Measurements from ENCODE around the gene JUND. TPM values are rescaled to one million over a fixed set of nuclear protein-coding genes. Genes with fewer than 3 reads are reported as not detected.

The JUND gene
- total and polyA plus RNA-seq, 2 donors from 2014 or later = 117 to 181 TPM

GRCh38 chr19:18287836-18288772 is 6.7 kb upstream of the JUND start:
- Histone ChIP-seq H3K27ac (ENCODE audit: low read depth in 2 of 2, low read length in 2 of 2) (peak overlapping the region; percentile 28 to 51), H3K9me3 (ENCODE audit: control insufficient read depth in 2 of 3, insufficient read depth in 1 of 3, low read length in 3 of 3) (no peaks in the 10 kb centered on the region), H3K4me3 (ENCODE audit: low read length in 3 of 3) (no peak overlapping the region), H3K27me3 (ENCODE audit: control insufficient read depth, insufficient read depth, low read length) (no peaks in the 10 kb centered on the region), H3K4me1 (ENCODE audit: control insufficient read depth in 2 of 3, insufficient read depth in 2 of 3, low read depth in 1 of 3, low read length in 3 of 3) (peaks cover 0 to 6% (median 3%) of the 10 kb centered on the region in 3 donors), H3K9ac (ENCODE audit: low read length in 3 of 3) (no peak overlapping the region), H3K36me3 (ENCODE audit: control insufficient read depth in 2 of 3, insufficient read depth in 3 of 3, low read length in 3 of 3) (no peaks in the 10 kb centered on the region)
- intact Hi-C loops (cut with DNase I) = no loop called here
- FAIRE-seq (no peak), DNase-seq (peak in 4 of 5 donors; percentile 79 to 85 (median 85))
- TF ChIP-seq, protein P1, sequence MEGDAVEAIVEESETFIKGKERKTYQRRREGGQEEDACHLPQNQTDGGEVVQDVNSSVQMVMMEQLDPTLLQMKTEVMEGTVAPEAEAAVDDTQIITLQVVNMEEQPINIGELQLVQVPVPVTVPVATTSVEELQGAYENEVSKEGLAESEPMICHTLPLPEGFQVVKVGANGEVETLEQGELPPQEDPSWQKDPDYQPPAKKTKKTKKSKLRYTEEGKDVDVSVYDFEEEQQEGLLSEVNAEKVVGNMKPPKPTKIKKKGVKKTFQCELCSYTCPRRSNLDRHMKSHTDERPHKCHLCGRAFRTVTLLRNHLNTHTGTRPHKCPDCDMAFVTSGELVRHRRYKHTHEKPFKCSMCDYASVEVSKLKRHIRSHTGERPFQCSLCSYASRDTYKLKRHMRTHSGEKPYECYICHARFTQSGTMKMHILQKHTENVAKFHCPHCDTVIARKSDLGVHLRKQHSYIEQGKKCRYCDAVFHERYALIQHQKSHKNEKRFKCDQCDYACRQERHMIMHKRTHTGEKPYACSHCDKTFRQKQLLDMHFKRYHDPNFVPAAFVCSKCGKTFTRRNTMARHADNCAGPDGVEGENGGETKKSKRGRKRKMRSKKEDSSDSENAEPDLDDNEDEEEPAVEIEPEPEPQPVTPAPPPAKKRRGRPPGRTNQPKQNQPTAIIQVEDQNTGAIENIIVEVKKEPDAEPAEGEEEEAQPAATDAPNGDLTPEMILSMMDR (IDR thresholded peaks at IDR 0.05; ENCODE audit: borderline replicate concordance, extremely low read depth, insufficient read depth) = no peak

DNA sequence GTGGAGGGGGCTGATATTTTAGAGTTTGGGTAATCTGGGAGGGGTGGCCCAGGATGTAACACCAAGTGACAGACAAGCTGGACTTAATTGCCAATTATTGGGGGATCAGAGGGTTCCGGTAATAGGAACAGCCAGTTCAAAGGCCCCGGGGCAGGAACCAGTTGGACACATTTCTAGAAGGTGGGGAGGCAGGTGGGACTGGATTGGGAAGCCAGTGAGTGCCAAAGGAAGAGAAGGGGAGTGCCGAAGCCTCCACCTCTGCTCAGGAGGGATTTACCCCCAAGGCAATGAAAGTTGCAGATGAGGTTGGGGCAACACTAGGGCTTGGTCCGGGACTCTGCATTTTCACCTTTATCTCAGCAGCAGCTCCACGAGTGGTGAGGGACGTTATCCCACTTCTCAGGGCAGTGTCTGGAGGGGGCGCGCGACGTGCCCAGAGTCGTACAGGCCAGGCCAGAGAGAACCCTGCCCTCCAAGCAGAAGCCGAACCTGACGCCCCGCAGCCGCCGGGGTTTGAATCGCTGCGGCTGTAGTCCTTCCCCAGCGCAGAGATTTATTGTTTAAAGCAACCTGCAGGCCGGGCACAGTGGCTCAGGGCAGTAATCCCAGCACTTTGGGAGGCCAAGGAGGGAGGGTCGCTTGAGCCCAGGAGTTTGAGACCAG is 5.7 kb upstream of the JUND start:
- Histone ChIP-seq H3K36me3 (ENCODE audit: control insufficient read depth in 2 of 3, insufficient read depth in 3 of 3, low read length in 3 of 3) (no peaks in the 10 kb centered on the region), H3K27me3 (ENCODE audit: control insufficient read depth, insufficient read depth, low read length) (no peaks in the 10 kb centered on the region), H3K9me3 (ENCODE audit: control insufficient read depth in 2 of 3, insufficient read depth in 1 of 3, low read length in 3 of 3) (no peaks in the 10 kb centered on the region), H3K4me1 (ENCODE audit: control insufficient read depth in 2 of 3, insufficient read depth in 2 of 3, low read depth in 1 of 3, low read length in 3 of 3) (peaks cover 0 to 14% (median 0%) of the 10 kb centered on the region in 3 donors), H3K4me3 (ENCODE audit: low read length in 3 of 3) (no peak overlapping the region), H3K9ac (ENCODE audit: low read length in 3 of 3) (no peak overlapping the region), H3K27ac (ENCODE audit: low read depth in 2 of 2, low read length in 2 of 2) (peak overlapping the region; percentile 32 to 41)
- TF ChIP-seq, protein P1 (IDR thresholded peaks at IDR 0.05; ENCODE audit: borderline replicate concordance, extremely low read depth, insufficient read depth) = no peak
- FAIRE-seq (no peak), DNase-seq (no peak)
- intact Hi-C loops (cut with DNase I) = no loop called here

DNA sequence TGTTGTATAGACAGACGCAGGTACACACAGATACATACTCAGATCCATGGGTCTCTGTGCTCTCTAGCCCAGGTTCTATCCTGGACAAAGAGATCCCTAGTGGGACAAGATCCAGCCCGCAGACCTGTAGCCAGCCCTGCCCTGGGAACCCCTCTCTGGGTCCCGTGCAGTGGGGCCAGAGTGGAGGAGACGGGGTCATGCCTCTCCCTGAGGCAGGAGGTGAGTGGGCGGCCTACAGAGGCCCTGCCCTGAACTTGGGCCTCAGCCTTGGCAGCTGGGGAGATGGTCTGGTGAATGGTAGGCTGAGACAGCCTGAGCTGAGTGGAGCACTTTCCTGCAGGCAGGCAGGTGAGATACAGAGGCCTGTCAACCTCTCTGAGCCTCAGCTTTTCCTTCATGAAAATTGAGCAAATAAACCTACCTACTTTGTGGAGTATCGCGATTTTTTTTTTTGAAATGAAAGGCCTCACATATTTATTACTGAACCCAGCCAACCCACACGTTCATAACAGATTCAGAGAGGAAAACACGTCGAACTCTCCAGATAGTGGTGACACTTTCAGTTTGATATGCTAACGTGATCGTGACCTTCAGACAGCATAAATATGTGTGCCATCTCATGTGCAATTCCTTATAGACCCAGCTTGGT is 3.4 kb upstream of the JUND start:
- intact Hi-C loops (cut with DNase I) = no loop called here
- H3K9ac ChIP-seq (ENCODE audit: low read length in 3 of 3) = no peak overlapping the region

More for the DNA sequence above, 3.4 kb upstream of the JUND start:
- DNase-seq (no peak), FAIRE-seq (no peak)
- TF ChIP-seq, protein P1 (IDR thresholded peaks at IDR 0.05; ENCODE audit: borderline replicate concordance, extremely low read depth, insufficient read depth) = no peak
- H3K27ac ChIP-seq (ENCODE audit: low read depth in 2 of 2, low read length in 2 of 2) = peak overlapping the region; percentile 27 to 71
- no peaks in the 10 kb centered on the region for H3K27me3 ChIP-seq (ENCODE audit: control insufficient read depth, insufficient read depth, low read length)
- H3K4me1 ChIP-seq (ENCODE audit: control insufficient read depth in 2 of 3, insufficient read depth in 2 of 3, low read depth in 1 of 3, low read length in 3 of 3) = peaks cover 0 to 11% (median 0%) of the 10 kb centered on the region in 3 donors
- H3K9me3 ChIP-seq (ENCODE audit: control insufficient read depth in 2 of 3, insufficient read depth in 1 of 3, low read length in 3 of 3) = no peaks in the 10 kb centered on the region
- H3K4me3 ChIP-seq (ENCODE audit: low read length in 3 of 3) = no peak overlapping the region
- peaks cover 0 to 2% (median 0%) of the 10 kb centered on the region in 3 donors for H3K36me3 ChIP-seq (ENCODE audit: control insufficient read depth in 2 of 3, insufficient read depth in 3 of 3, low read length in 3 of 3)
